ENCODE measurements around the gene RUNX1.
A peak's percentile ranks its signal among the peaks of the same experiment; 100 is the strongest.

DNA sequence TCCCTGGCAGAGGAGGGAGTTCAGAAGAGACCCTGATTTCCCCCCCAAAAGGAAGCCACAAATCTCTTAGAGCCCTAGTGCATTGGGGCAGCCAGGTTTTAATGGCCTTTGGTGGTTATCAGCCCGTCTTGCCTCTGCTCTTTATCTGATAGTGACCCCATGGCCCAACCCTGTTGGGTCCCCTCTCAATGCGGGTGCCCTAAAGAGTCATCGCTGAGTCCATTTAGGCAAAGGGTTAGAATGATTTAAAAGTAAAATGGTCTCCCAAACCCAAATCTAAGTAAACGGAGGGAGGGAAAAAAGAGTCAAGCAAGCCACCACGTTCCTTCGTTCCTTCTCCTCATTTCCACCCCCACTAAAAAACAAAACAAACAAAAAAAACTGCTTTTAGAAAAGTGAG, 164.0 kb downstream of the RUNX1 start:
- TF ChIP-seq, protein P1, sequence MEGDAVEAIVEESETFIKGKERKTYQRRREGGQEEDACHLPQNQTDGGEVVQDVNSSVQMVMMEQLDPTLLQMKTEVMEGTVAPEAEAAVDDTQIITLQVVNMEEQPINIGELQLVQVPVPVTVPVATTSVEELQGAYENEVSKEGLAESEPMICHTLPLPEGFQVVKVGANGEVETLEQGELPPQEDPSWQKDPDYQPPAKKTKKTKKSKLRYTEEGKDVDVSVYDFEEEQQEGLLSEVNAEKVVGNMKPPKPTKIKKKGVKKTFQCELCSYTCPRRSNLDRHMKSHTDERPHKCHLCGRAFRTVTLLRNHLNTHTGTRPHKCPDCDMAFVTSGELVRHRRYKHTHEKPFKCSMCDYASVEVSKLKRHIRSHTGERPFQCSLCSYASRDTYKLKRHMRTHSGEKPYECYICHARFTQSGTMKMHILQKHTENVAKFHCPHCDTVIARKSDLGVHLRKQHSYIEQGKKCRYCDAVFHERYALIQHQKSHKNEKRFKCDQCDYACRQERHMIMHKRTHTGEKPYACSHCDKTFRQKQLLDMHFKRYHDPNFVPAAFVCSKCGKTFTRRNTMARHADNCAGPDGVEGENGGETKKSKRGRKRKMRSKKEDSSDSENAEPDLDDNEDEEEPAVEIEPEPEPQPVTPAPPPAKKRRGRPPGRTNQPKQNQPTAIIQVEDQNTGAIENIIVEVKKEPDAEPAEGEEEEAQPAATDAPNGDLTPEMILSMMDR (IDR thresholded peaks at IDR 0.05) = no peak
- TF ChIP-seq POLR2A (IDR thresholded peaks at IDR 0.05) (no peak), POLR2AphosphoS5 (IDR thresholded peaks at IDR 0.05) (peak in 1 of 3 donors; percentile 13)
